B cell (primary cell): ENCODE data around the gene SERBP1. TPM values are rescaled to one million over a fixed set of nuclear protein-coding genes. Genes with fewer than 3 reads are reported as not detected.
A peak's percentile ranks its signal among the peaks of the same experiment; 100 is the strongest.

ENCODE experiments used
- ATAC-seq: fragments of 200-7000 bp; cut with Tn5 transposase; one replicate; pipeline ENCODE4 v1.10.0; 2021; ENCODE audit warnings: low read depth, mild to moderate bottlenecking, moderate number of reproducible peaks, moderate library complexity
- CTCF ChIA-PET: fragments of 350-600 bp; sonication (Branson Sonifier 250); formaldehyde crosslinking; loops from one replicate; lab custom pipeline; 2021; ENCODE audit warnings: antibody characterized with exemption, inconsistent platforms; lab: Charles Lee
- POLR2A ChIA-PET: fragments of 350-600 bp; sonication (Branson Sonifier 250); formaldehyde crosslinking; loops from one replicate; lab custom pipeline; 2021; ENCODE audit warnings: antibody characterized with exemption; lab: Charles Lee
- DNase-seq: peaks from one replicate; pipeline ENCODE4 v3.0.0; 2013
- H2AFZ ChIP-seq: 2 replicates; pipeline ENCODE4 v1.6.1; 2012; ENCODE audit warnings: mild to moderate bottlenecking, low read depth, low read length; ENCODE audit not compliant: insufficient read depth, poor library complexity, severe bottlenecking
- H3K27ac ChIP-seq, 2 donors: 1 replicate in 1 of 2; 2 replicates in 1 of 2; pipeline ENCODE4 v1.5.1; 2012 to 2013; ENCODE audit warnings: low read length in 2 of 2, mild to moderate bottlenecking in 2 of 2, moderate library complexity in 1 of 2
- H3K27me3 ChIP-seq, 4 experiments: fragments of 200-600 bp in 1 of 4; sonication (generic) in 1 of 4; replicated peaks in 1 of 4; 1 replicate in 2 of 4; 2 replicates in 2 of 4; pipeline versions ENCODE4 v1.6.1 to v1.7.0; 2013 to 2016; ENCODE audit warnings: low read length in 3 of 4, mild to moderate bottlenecking in 2 of 4, mixed read lengths in 1 of 4, moderate library complexity in 1 of 4; ENCODE audit not compliant: insufficient read depth in 4 of 4, control insufficient read depth in 3 of 4; ENCODE audit errors: control extremely low read depth in 1 of 4
- H3K36me3 ChIP-seq, 2 experiments: replicated peaks in 1 of 2; 1 replicate in 1 of 2; 2 replicates in 1 of 2; pipeline versions ENCODE4 v1.6.1 to v1.7.1; 2013; ENCODE audit warnings: low read length in 1 of 2; ENCODE audit not compliant: insufficient read depth in 2 of 2, control insufficient read depth in 1 of 2; ENCODE audit errors: control extremely low read depth in 1 of 2, extremely low read depth in 1 of 2
- H3K4me1 ChIP-seq, 2 donors: fragments of 200-600 bp in 1 of 2; sonication (generic) in 1 of 2; 1 replicate in 1 of 2; 2 replicates in 1 of 2; pipeline versions ENCODE4 v1.5.1 to v1.6.1; 2013 to 2017; ENCODE audit warnings: low read length in 2 of 2; ENCODE audit not compliant: control insufficient read depth in 2 of 2, insufficient read depth in 2 of 2
- H3K4me2 ChIP-seq: replicated peaks from 2 replicates; pipeline ENCODE3; 2012; ENCODE audit warnings: mild to moderate bottlenecking, low read depth, low read length; ENCODE audit not compliant: poor library complexity, severe bottlenecking
- H3K4me3 ChIP-seq, 5 experiments: fragments of 200-600 bp in 1 of 5; sonication (generic) in 1 of 5; 1 replicate in 3 of 5; 2 replicates in 2 of 5; pipeline versions ENCODE4 v1.5.1 to v1.7.0; 2011 to 2016; ENCODE audit warnings: low read length in 4 of 5, mild to moderate bottlenecking in 4 of 5, low read depth in 2 of 5, control low read depth in 1 of 5, moderate library complexity in 1 of 5; ENCODE audit not compliant: insufficient read depth in 1 of 5; ENCODE audit errors: control extremely low read depth in 1 of 5, extremely low read depth in 1 of 5
- H3K79me2 ChIP-seq: fragments of 200-600 bp; sonication (generic); one replicate; pipeline ENCODE4 v1.6.0; 2016; ENCODE audit warnings: low read length; ENCODE audit not compliant: control insufficient read depth, insufficient read depth
- H3K9ac ChIP-seq: fragments of 200-600 bp; sonication (generic); 2 replicates; pipeline ENCODE4 v1.6.1; 2017; ENCODE audit warnings: mild to moderate bottlenecking, low read length, moderate library complexity
- H3K9me3 ChIP-seq, 3 donors: one replicate each; pipeline versions ENCODE4 v1.6.1 to v1.7.1; 2013; ENCODE audit warnings: low read length in 2 of 3; ENCODE audit not compliant: control insufficient read depth in 2 of 3, insufficient read depth in 1 of 3; ENCODE audit errors: control extremely low read depth in 1 of 3
- H4K20me1 ChIP-seq: 2 replicates; pipeline ENCODE4 v1.6.0; 2012; ENCODE audit warnings: mild to moderate bottlenecking, low read length; ENCODE audit not compliant: insufficient read depth, control insufficient read depth, poor library complexity, severe bottlenecking
- H3K27ac Mint-ChIP-seq: one replicate; pipeline ENCODE4 v1.8.0; 2021; ENCODE audit warnings: mixed read lengths
- H3K27me3 Mint-ChIP-seq: one replicate; pipeline ENCODE4 v1.8.0; 2021; ENCODE audit warnings: mixed read lengths
- H3K4me1 Mint-ChIP-seq: one replicate; pipeline ENCODE4 v1.8.0; 2021; ENCODE audit warnings: mixed read lengths
- H3K4me3 Mint-ChIP-seq: one replicate; pipeline ENCODE4 v1.8.0; 2021; ENCODE audit warnings: mixed read lengths
- H3K9me3 Mint-ChIP-seq: one replicate; pipeline ENCODE4 v1.8.0; 2022; ENCODE audit warnings: mixed read lengths; ENCODE audit not compliant: insufficient read depth
- EZH2 ChIP-seq: IDR thresholded peaks from 2 replicates; pipeline ENCODE4 v1.6.1; 2012; ENCODE audit warnings: borderline replicate concordance, low read depth, mild to moderate bottlenecking, moderate library complexity, low read length; ENCODE audit not compliant: insufficient read depth, poor library complexity, severe bottlenecking
- WGBS: methylation state at CpG from one replicate; pipeline ENCODE4 v1.1.5; 2013; ENCODE audit warnings: missing lambda C conversion rate; ENCODE audit not compliant: insufficient coverage; 5-methylcytosine and 5-hydroxymethylcytosine counted together
- intact Hi-C: fragments of 100-400 bp; cut with micrococcal nuclease; formaldehyde crosslinking; loops from one replicate; pipeline ENCODE4 v1.10.0; 2022
- polyA plus RNA-seq: library from polyadenylated mRNA; depleted of rRNA; stranded (reverse); fragments of >200 nt; gene quantifications from 2 replicates; pipeline ENCODE4 v1.2.3, GENCODE V29; 2012
- total RNA-seq, 2 donors: library from RNA; stranded (reverse); fragments of 120-200 nt in 1 of 2; gene quantifications; 1 replicate in 1 of 2; 2 replicates in 1 of 2; pipeline versions ENCODE4 v1.2.3 to v1.2.4, GENCODE V29; 2013 to 2022
- TF ChIP-seq, protein P1 (sequence below): fragments of 200-600 bp; IDR thresholded peaks from one replicate; pipeline ENCODE4 v1.8.0; 2022; ENCODE audit warnings: antibody characterized with exemption, mild to moderate bottlenecking

Gene SERBP1
- total and polyA plus RNA-seq, 2 donors (not counting 1 experiment from before 2014, with no cell fraction given), result 21.0 to 142 TPM

DNA sequence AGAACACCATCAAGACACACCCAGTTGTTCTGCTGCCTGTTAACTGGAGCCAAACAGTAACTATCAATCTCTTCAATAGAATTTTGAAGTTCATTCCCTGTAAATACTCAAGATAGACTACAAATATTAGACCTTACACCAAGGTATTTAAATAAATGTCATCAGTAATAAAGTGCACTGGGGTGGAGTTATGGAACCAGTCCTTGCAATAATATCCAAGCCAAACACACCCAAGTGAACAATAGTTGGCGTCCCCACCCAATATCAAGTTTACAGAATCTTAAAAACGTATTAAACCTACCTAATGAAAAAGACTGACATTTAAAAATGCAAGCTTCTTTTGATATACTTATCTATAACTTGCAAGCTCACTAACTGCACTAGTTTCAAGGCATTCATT is 2.7 kb downstream of the SERBP1 start:
- ChIA-PET POLR2A (no interaction called here), CTCF (interaction anchor here (0.6 to 0.9 kb wide), 2 partner anchors 19 to 88 kb away, joined by 3 read pairs; no protein-coding TSS in a partner anchor)
- no peak for TF ChIP-seq EZH2
- TF ChIP-seq, protein P1, sequence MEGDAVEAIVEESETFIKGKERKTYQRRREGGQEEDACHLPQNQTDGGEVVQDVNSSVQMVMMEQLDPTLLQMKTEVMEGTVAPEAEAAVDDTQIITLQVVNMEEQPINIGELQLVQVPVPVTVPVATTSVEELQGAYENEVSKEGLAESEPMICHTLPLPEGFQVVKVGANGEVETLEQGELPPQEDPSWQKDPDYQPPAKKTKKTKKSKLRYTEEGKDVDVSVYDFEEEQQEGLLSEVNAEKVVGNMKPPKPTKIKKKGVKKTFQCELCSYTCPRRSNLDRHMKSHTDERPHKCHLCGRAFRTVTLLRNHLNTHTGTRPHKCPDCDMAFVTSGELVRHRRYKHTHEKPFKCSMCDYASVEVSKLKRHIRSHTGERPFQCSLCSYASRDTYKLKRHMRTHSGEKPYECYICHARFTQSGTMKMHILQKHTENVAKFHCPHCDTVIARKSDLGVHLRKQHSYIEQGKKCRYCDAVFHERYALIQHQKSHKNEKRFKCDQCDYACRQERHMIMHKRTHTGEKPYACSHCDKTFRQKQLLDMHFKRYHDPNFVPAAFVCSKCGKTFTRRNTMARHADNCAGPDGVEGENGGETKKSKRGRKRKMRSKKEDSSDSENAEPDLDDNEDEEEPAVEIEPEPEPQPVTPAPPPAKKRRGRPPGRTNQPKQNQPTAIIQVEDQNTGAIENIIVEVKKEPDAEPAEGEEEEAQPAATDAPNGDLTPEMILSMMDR, result no peak
- Histone ChIP-seq H2AFZ (no peak overlapping the region), H4K20me1 (peaks cover 52% of the 10 kb centered on the region), H3K9ac (peak overlapping the region; percentile 98), H3K4me2 (peak overlapping the region; percentile 72), H3K79me2 (peaks cover 73% of the 10 kb centered on the region), H3K27ac (peak overlapping the region in 1 of 2 donors; percentile 98), H3K36me3 (peaks cover 12 to 43% of the 10 kb centered on the region in 2 experiments), H3K4me3 (peak overlapping the region in 3 of 5 experiments; percentile 75 to 91 (median 90)), H3K27me3 (no peaks in the 10 kb centered on the region), H3K4me1 (peaks cover 19 to 24% of the 10 kb centered on the region in 2 donors), H3K9me3 (no peaks in the 10 kb centered on the region)
- intact Hi-C loops, result no loop called here
- Mint-ChIP-seq H3K9me3 (no peaks in the 10 kb centered on the region), H3K27me3 (no peaks in the 10 kb centered on the region), H3K27ac (no peak overlapping the region), H3K4me3 (peak overlapping the region; percentile 91), H3K4me1 (peaks cover 46% of the 10 kb centered on the region)
- WGBS, result 20% methylated on average over 2 of the region's 2 CpGs
- DNase-seq (no peak), ATAC-seq (no peak)

DNA sequence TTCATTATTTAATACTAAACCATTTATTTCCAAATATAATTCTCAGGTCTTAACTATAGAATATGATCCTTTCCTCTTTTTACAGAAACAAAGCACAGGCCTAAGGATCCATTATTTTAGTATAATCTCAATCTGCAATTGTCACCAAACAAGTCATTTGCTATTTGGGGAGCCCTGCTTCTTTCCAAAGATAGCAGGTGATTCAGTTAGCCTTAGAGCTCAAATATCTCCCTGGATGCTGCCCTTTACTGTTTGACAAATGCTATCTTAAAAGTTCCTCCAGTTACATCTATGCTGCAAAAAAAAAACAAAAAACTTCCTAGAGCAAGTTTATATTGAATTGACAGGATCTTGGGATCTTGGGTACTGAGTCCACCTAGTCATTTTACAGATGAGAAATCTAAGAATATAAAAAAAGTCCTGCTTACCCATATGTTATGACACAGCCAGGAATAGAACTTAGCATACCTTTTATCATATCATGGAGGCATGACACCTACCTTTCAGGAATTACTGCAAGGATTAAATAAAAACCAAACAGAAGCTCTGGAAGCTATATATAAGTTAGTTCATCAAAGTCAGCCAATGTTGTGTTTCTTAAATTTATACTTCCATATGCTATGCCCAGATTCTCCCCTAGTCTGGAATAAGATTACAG is 9.2 kb downstream of the SERBP1 start:
- Mint-ChIP-seq H3K4me1 (peaks cover 10% of the 10 kb centered on the region), H3K27me3 (no peaks in the 10 kb centered on the region), H3K9me3 (no peaks in the 10 kb centered on the region), H3K4me3 (no peak overlapping the region), H3K27ac (no peak overlapping the region)
- Histone ChIP-seq H3K27ac (no peak overlapping the region), H3K79me2 (peaks cover 65% of the 10 kb centered on the region), H4K20me1 (peaks cover 71% of the 10 kb centered on the region), H3K36me3 (peaks cover 23 to 94% of the 10 kb centered on the region in 2 experiments), H3K9me3 (no peaks in the 10 kb centered on the region), H3K4me2 (no peak overlapping the region), H3K4me3 (no peak overlapping the region), H3K9ac (no peak overlapping the region), H3K4me1 (no peaks in the 10 kb centered on the region), H3K27me3 (no peaks in the 10 kb centered on the region), H2AFZ (no peak overlapping the region)
- TF ChIP-seq, protein P1, result no peak
- no peak for TF ChIP-seq EZH2
- DNase-seq, result no peak
- intact Hi-C loops, result no loop called here
- POLR2A ChIA-PET, result no interaction called here
- no peak for ATAC-seq
- CTCF ChIA-PET, result no interaction called here
